CD4-positive, CD25-positive, alpha-beta regulatory T cell (primary cell): ENCODE results near the gene MLH3. TPM values are rescaled to one million over a fixed set of nuclear protein-coding genes. Genes with fewer than 3 reads are reported as not detected.
"Not testable (repeated sequence)": the region's sequence is repeated elsewhere in the genome, so short reads cannot be mapped to it uniquely, and the experiment has no call there.

Source experiments
- ATAC-seq, 2 donors: fragments of 150-1000 bp; cut with Tn5 transposase; one replicate each; pipeline ENCODE4 v1.10.0; 2021; ENCODE audit warnings: low read depth in 2 of 2, moderate number of reproducible peaks in 2 of 2, moderate library complexity in 1 of 2
- DNase-seq, 3 donors: peaks; one replicate each; pipeline versions ENCODE4 v3.0.0 to v3.0.0-alpha.2; 2012 to 2022; ENCODE audit warnings: mixed read lengths in 1 of 3
- H3K27ac ChIP-seq: one replicate; pipeline ENCODE4 v1.7.0; 2013; ENCODE audit warnings: mild to moderate bottlenecking, low read length; ENCODE audit not compliant: insufficient read depth, poor library complexity, severe bottlenecking
- H3K27me3 ChIP-seq: one replicate; pipeline ENCODE4 v1.7.0; 2013; ENCODE audit warnings: low read length; ENCODE audit not compliant: control insufficient read depth, insufficient read depth
- H3K36me3 ChIP-seq: one replicate; pipeline ENCODE4 v1.7.0; 2013; ENCODE audit warnings: mild to moderate bottlenecking, low read length, moderate library complexity; ENCODE audit not compliant: control insufficient read depth, insufficient read depth
- H3K4me1 ChIP-seq: 2 replicates; pipeline ENCODE4 v1.7.0; 2013; ENCODE audit warnings: mild to moderate bottlenecking, low read length; ENCODE audit not compliant: insufficient read depth, control insufficient read depth, poor library complexity, severe bottlenecking
- H3K4me3 ChIP-seq: one replicate; pipeline ENCODE4 v1.7.0; 2013; ENCODE audit warnings: low read depth, mild to moderate bottlenecking, low read length, moderate library complexity
- H3K9me3 ChIP-seq, 2 experiments: 1 replicate in 1 of 2; 2 replicates in 1 of 2; pipeline ENCODE4 v1.7.0; 2013; ENCODE audit warnings: low read length in 2 of 2, mild to moderate bottlenecking in 1 of 2, moderate library complexity in 1 of 2; ENCODE audit not compliant: control insufficient read depth in 2 of 2
- H3K27ac Mint-ChIP-seq, 3 donors: one replicate each; pipeline ENCODE4 v1.8.0; 2020 to 2022; ENCODE audit warnings: mild to moderate bottlenecking in 3 of 3, mixed read lengths in 3 of 3, moderate library complexity in 2 of 3
- H3K27me3 Mint-ChIP-seq: one replicate; pipeline ENCODE4 v1.8.0; 2022; ENCODE audit warnings: mild to moderate bottlenecking, mixed read lengths
- H3K36me3 Mint-ChIP-seq: one replicate; pipeline ENCODE4 v1.8.0; 2020; ENCODE audit warnings: mixed read lengths
- H3K4me1 Mint-ChIP-seq, 4 donors: one replicate each; pipeline ENCODE4 v1.8.0; 2020 to 2022; ENCODE audit warnings: mixed read lengths in 4 of 4, mild to moderate bottlenecking in 1 of 4
- H3K4me3 Mint-ChIP-seq, 4 donors: one replicate each; pipeline ENCODE4 v1.8.0; 2020 to 2022; ENCODE audit warnings: mild to moderate bottlenecking in 4 of 4, mixed read lengths in 4 of 4, moderate library complexity in 3 of 4
- H3K9me3 Mint-ChIP-seq, 7 donors: one replicate each; pipeline ENCODE4 v1.8.0; 2020 to 2022; ENCODE audit warnings: mixed read lengths in 7 of 7, mild to moderate bottlenecking in 3 of 7, moderate library complexity in 2 of 7
- polyA plus RNA-seq, 4 donors: library from polyadenylated mRNA; unstranded; fragments of 300-500 nt; fragmentation: Illumina TruSeq; gene quantifications; one replicate each; pipeline ENCODE4 v1.2.3, GENCODE V29; 2021
- total RNA-seq: library from RNA; stranded (reverse); gene quantifications from one replicate; pipeline ENCODE4 v1.2.3, GENCODE V29; 2022

The MLH3 gene
- total and polyA plus RNA-seq, 5 donors from 2014 or later = 7.2 to 18.9 (median 13.1) TPM

GRCh38 chr14:75070383-75070782, 19.1 kb upstream of the MLH3 start:
- Histone ChIP-seq H3K9me3 (no peaks in the 10 kb centered on the region), H3K27ac (no peak overlapping the region), H3K4me1 (peaks cover 17% of the 10 kb centered on the region), H3K4me3 (no peak overlapping the region), H3K36me3 (no peaks in the 10 kb centered on the region), H3K27me3 (no peaks in the 10 kb centered on the region)
- H3K27ac Mint-ChIP-seq = peak overlapping the region in 2 of 3 donors; percentile 48 to 82
- DNase-seq (no peak), ATAC-seq (no peak)
- peaks cover 0 to 8% (median 7%) of the 10 kb centered on the region in 4 donors for H3K4me1 Mint-ChIP-seq
- H3K4me3 Mint-ChIP-seq = peak overlapping the region in 3 of 4 donors; percentile 39 to 66 (median 47)
- H3K9me3 Mint-ChIP-seq = no peaks in the 10 kb centered on the region
- no peaks in the 10 kb centered on the region for H3K36me3 Mint-ChIP-seq
- H3K27me3 Mint-ChIP-seq = peaks cover 7% of the 10 kb centered on the region

GRCh38 chr14:75069811-75070145, 18.5 kb upstream of the MLH3 start:
- H3K4me1 ChIP-seq = peaks cover 17% of the 10 kb centered on the region
- H3K36me3 ChIP-seq = no peaks in the 10 kb centered on the region
- DNase-seq (no peak), ATAC-seq (no peak)
- H3K27ac ChIP-seq = no peak overlapping the region
- Mint-ChIP-seq H3K27ac (peak overlapping the region; percentile 48 to 94 (median 62)), H3K4me1 (peaks cover 0 to 11% (median 7%) of the 10 kb centered on the region in 4 donors), H3K9me3 (no peaks in the 10 kb centered on the region), H3K27me3 (peaks cover 4% of the 10 kb centered on the region), H3K36me3 (no peaks in the 10 kb centered on the region), H3K4me3 (peak overlapping the region in 1 of 4 donors; percentile 76)
- H3K9me3 ChIP-seq = no peaks in the 10 kb centered on the region
- H3K27me3 ChIP-seq = no peaks in the 10 kb centered on the region
- no peak overlapping the region for H3K4me3 ChIP-seq

- peaks cover 4% of the 10 kb centered on the region for H3K27me3 Mint-ChIP-seq
- Histone ChIP-seq H3K27ac (peak within 1 kb of the TSS; percentile 34), H3K4me1 (peaks cover 17% of the 10 kb centered on the region), H3K27me3 (no peaks in the 10 kb centered on the region), H3K4me3 (peak within 1 kb of the TSS; percentile 82), H3K9me3 (no peaks in the 10 kb centered on the region), H3K36me3 (no peaks in the 10 kb centered on the region)
- no peaks in the 10 kb centered on the region for H3K9me3 Mint-ChIP-seq
- H3K27ac Mint-ChIP-seq = peak within 1 kb of the TSS; percentile 48 to 94 (median 62)
- peak; percentile 29 to 89 (median 36) for DNase-seq
- H3K36me3 Mint-ChIP-seq = no peaks in the 10 kb centered on the region
- peak within 1 kb of the TSS in 3 of 4 donors; percentile 39 to 76 (median 47) for H3K4me3 Mint-ChIP-seq
- H3K4me1 Mint-ChIP-seq = peaks cover under 1 to 14% (median 8%) of the 10 kb centered on the region in 4 donors
- peak; percentile 81 to 84 for ATAC-seq
Observed at GRCh38 chr14:75069121-75069810, 18.0 kb upstream of the MLH3 start, which contains the start of gene ZC2HC1C. TSS of gene ZC2HC1C (plus strand) at chr14:75069641. CDS start at chr14:75070574, 933 bp downstream.

- H3K27me3 Mint-ChIP-seq = peaks cover 4% of the 10 kb centered on the region
- no peak for DNase-seq
- H3K4me1 Mint-ChIP-seq = peaks cover 5 to 22% (median 14%) of the 10 kb centered on the region in 4 donors
- peak overlapping the region; percentile 34 for H3K27ac ChIP-seq
- no peaks in the 10 kb centered on the region for H3K9me3 ChIP-seq
- no peaks in the 10 kb centered on the region for H3K36me3 ChIP-seq
- H3K27me3 ChIP-seq = no peaks in the 10 kb centered on the region
- H3K36me3 Mint-ChIP-seq = no peaks in the 10 kb centered on the region
- peak overlapping the region; percentile 82 for H3K4me3 ChIP-seq
- H3K27ac Mint-ChIP-seq = peak overlapping the region in 1 of 3 donors; percentile 94
- ATAC-seq = peak; percentile 17 to 26
- no peak overlapping the region for H3K4me3 Mint-ChIP-seq
- no peaks in the 10 kb centered on the region for H3K9me3 Mint-ChIP-seq
- H3K4me1 ChIP-seq = peaks cover 17% of the 10 kb centered on the region
Observed at GRCh38 chr14:75068294-75069120, 17.2 kb upstream of the MLH3 start.

- not testable (repeated sequence) for H3K9me3 ChIP-seq, H3K4me3 ChIP-seq, H3K27ac ChIP-seq, H3K36me3 Mint-ChIP-seq, H3K27me3 ChIP-seq, H3K36me3 ChIP-seq, H3K27ac Mint-ChIP-seq, H3K9me3 Mint-ChIP-seq, H3K27me3 Mint-ChIP-seq, DNase-seq, ATAC-seq, H3K4me3 Mint-ChIP-seq
- H3K4me1 ChIP-seq = peaks cover 24% of the 10 kb centered on the region
- peaks cover 12 to 29% (median 16%) of the 10 kb centered on the region in 4 donors for H3K4me1 Mint-ChIP-seq
Observed at GRCh38 chr14:75067765-75068164, 16.5 kb upstream of the MLH3 start.

GRCh38 chr14:75067212-75067611, 15.9 kb upstream of the MLH3 start:
- ATAC-seq (no peak), DNase-seq (no peak)
- H3K36me3 Mint-ChIP-seq = no peaks in the 10 kb centered on the region
- no peak overlapping the region for H3K4me3 Mint-ChIP-seq
- peaks cover 4% of the 10 kb centered on the region for H3K27me3 Mint-ChIP-seq
- H3K27ac Mint-ChIP-seq = no peak overlapping the region
- H3K4me1 Mint-ChIP-seq = peaks cover 7 to 34% (median 19%) of the 10 kb centered on the region in 4 donors
- Histone ChIP-seq H3K9me3 (no peaks in the 10 kb centered on the region), H3K27me3 (no peaks in the 10 kb centered on the region), H3K4me1 (peaks cover 28% of the 10 kb centered on the region), H3K36me3 (no peaks in the 10 kb centered on the region), H3K4me3 (no peak overlapping the region), H3K27ac (no peak overlapping the region)
- no peaks in the 10 kb centered on the region for H3K9me3 Mint-ChIP-seq

GRCh38 chr14:75066691-75067090, 15.4 kb upstream of the MLH3 start:
- H3K27me3 Mint-ChIP-seq = peaks cover 4% of the 10 kb centered on the region
- no peak for ATAC-seq

More at GRCh38 chr14:75066691-75067090, 15.4 kb upstream of the MLH3 start:
- peaks cover 28% of the 10 kb centered on the region for H3K4me1 ChIP-seq
- H3K36me3 ChIP-seq = no peaks in the 10 kb centered on the region
- Mint-ChIP-seq H3K27ac (no peak overlapping the region), H3K36me3 (no peaks in the 10 kb centered on the region), H3K9me3 (no peaks in the 10 kb centered on the region), H3K4me3 (no peak overlapping the region), H3K4me1 (peaks cover 6 to 35% (median 20%) of the 10 kb centered on the region in 4 donors)
- no peak for DNase-seq
- H3K9me3 ChIP-seq = no peaks in the 10 kb centered on the region
- H3K27me3 ChIP-seq = no peaks in the 10 kb centered on the region
- H3K27ac ChIP-seq = no peak overlapping the region
- no peak overlapping the region for H3K4me3 ChIP-seq
